Kidney epithelial cell (primary cell): ENCODE data around the gene FCAR. TPM values are rescaled to one million over a fixed set of nuclear protein-coding genes. Genes with fewer than 3 reads are reported as not detected.
"Not testable (repeated sequence)": the region's sequence is repeated elsewhere in the genome, so short reads cannot be mapped to it uniquely, and the experiment has no call there.

Experiments used
- DNase-seq: peaks from one replicate; pipeline ENCODE4 v3.0.0-alpha.2; 2010; ENCODE audit warnings: low read depth
- H3K27me3 ChIP-seq: 2 replicates; pipeline ENCODE4 v1.6.0; 2011; ENCODE audit warnings: low read length; ENCODE audit not compliant: control insufficient read depth, insufficient read depth
- H3K36me3 ChIP-seq: 2 replicates; pipeline ENCODE4 v1.5.1; 2011; ENCODE audit warnings: low read length; ENCODE audit not compliant: control insufficient read depth, insufficient read depth
- H3K4me3 ChIP-seq: 2 replicates; pipeline ENCODE4 v1.5.1; 2011; ENCODE audit warnings: low read depth, mild to moderate bottlenecking, control low read depth, low read length
- CTCF ChIP-seq: IDR thresholded peaks from 2 replicates; pipeline ENCODE4 v1.5.1; 2011; ENCODE audit warnings: mild to moderate bottlenecking, moderate library complexity, low read length, control low read depth, inconsistent platforms; ENCODE audit not compliant: insufficient read depth, poor library complexity, severe bottlenecking
- total RNA-seq: library from RNA; depleted of rRNA; stranded (reverse); fragments of >200 nt; gene quantifications from 2 replicates; pipeline ENCODE4 v1.2.3, GENCODE V29; 2015

Gene FCAR
- total RNA-seq, 1 donor from 2014 or later = not detected

GRCh38 chr19:54896036-54896435, 22.0 kb downstream of the FCAR start:
- no peak for DNase-seq
- Histone ChIP-seq H3K4me3 (no peak overlapping the region), H3K36me3 (no peaks in the 10 kb centered on the region), H3K27me3 (no peaks in the 10 kb centered on the region)
- no peak for TF ChIP-seq CTCF

- not testable (repeated sequence) for H3K27me3 ChIP-seq, DNase-seq, H3K4me3 ChIP-seq, H3K36me3 ChIP-seq
Measured at GRCh38 chr19:54898685-54899084, 24.6 kb downstream of the FCAR start.

GRCh38 chr19:54899646-54900045, 25.6 kb downstream of the FCAR start:
- not testable (repeated sequence) for H3K27me3 ChIP-seq

GRCh38 chr19:54901153-54901552, 27.1 kb downstream of the FCAR start:
- not testable (repeated sequence) for H3K36me3 ChIP-seq, H3K27me3 ChIP-seq

More at GRCh38 chr19:54899646-54900045, 25.6 kb downstream of the FCAR start:
- not testable (repeated sequence) for H3K36me3 ChIP-seq, H3K4me3 ChIP-seq, DNase-seq

GRCh38 chr19:54902061-54902460, 28.0 kb downstream of the FCAR start:
- Histone ChIP-seq H3K36me3 (no peaks in the 10 kb centered on the region), H3K27me3 (no peaks in the 10 kb centered on the region), H3K4me3 (no peak overlapping the region)
- no peak for TF ChIP-seq CTCF
- no peak for DNase-seq

More at GRCh38 chr19:54901153-54901552, 27.1 kb downstream of the FCAR start:
- not testable (repeated sequence) for DNase-seq, H3K4me3 ChIP-seq

GRCh38 chr19:54903303-54903702, 29.3 kb downstream of the FCAR start:
- no peaks in the 10 kb centered on the region for H3K36me3 ChIP-seq
- H3K27me3 ChIP-seq = no peaks in the 10 kb centered on the region
- TF ChIP-seq CTCF = no peak
- no peak for DNase-seq
- no peak overlapping the region for H3K4me3 ChIP-seq

GRCh38 chr19:54904261-54904660, 30.2 kb downstream of the FCAR start:
- H3K36me3 ChIP-seq, H3K27me3 ChIP-seq, DNase-seq, H3K4me3 ChIP-seq: not testable (repeated sequence)

- Histone ChIP-seq H3K4me3 (no peak overlapping the region), H3K27me3 (no peaks in the 10 kb centered on the region), H3K36me3 (no peaks in the 10 kb centered on the region)
- DNase-seq = no peak
- no peak for TF ChIP-seq CTCF
Measured at GRCh38 chr19:54905421-54905802, 31.4 kb downstream of the FCAR start.
